ENCODE measurements around the gene KLHL35.

DNA sequence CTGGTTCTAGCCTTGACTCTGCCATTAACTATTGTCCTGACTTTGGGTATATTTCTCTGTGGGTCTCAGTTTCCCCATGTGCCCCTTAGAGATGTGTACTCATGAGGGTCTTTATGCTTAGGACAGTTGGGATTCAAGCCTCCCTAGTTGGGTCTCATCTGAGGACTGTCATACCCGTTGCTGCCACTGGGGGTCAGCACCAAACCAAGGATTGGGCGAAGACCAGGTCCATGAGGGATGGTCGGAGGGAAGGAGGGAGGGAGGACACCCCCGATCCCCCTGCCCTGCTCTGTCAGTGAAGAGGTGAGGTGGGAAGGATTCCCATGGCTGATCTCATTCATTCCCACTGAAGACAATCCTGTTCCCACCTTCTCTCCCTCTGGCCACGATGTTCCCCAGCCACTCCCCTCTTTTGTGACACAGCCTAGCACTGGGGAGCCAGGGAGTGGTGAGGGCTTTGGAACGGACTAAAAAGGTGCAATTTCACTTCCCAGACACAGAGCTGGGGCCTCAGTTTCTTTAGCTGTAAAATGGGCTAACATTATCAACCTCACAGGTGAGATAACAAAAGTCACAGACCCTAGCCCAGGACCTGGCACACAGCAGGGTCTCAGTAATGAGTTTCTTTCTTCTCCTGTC, 12.4 kb upstream of the KLHL35 start:
- TF ChIP-seq, protein P1, sequence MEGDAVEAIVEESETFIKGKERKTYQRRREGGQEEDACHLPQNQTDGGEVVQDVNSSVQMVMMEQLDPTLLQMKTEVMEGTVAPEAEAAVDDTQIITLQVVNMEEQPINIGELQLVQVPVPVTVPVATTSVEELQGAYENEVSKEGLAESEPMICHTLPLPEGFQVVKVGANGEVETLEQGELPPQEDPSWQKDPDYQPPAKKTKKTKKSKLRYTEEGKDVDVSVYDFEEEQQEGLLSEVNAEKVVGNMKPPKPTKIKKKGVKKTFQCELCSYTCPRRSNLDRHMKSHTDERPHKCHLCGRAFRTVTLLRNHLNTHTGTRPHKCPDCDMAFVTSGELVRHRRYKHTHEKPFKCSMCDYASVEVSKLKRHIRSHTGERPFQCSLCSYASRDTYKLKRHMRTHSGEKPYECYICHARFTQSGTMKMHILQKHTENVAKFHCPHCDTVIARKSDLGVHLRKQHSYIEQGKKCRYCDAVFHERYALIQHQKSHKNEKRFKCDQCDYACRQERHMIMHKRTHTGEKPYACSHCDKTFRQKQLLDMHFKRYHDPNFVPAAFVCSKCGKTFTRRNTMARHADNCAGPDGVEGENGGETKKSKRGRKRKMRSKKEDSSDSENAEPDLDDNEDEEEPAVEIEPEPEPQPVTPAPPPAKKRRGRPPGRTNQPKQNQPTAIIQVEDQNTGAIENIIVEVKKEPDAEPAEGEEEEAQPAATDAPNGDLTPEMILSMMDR (IDR thresholded peaks at IDR 0.05) = peak; percentile 85
- TF ChIP-seq ZFX (IDR thresholded peaks at IDR 0.05; ENCODE audit: borderline replicate concordance) = no peak
